Stimulated activated CD4-positive, alpha-beta T cell treated with anti-CD3 and anti-CD28 coated beads, Interleukin-4, amount 100 ng/mL, for 24 hours (primary cell): ENCODE results near the gene ATXN7L1.
"Not testable (repeated sequence)": the region's sequence is repeated elsewhere in the genome, so short reads cannot be mapped to it uniquely, and the experiment has no call there.

Experiments
- DNase-seq: peaks from one replicate; pipeline ENCODE4 v3.0.0-alpha.2; 2020

The ATXN7L1 gene

DNA sequence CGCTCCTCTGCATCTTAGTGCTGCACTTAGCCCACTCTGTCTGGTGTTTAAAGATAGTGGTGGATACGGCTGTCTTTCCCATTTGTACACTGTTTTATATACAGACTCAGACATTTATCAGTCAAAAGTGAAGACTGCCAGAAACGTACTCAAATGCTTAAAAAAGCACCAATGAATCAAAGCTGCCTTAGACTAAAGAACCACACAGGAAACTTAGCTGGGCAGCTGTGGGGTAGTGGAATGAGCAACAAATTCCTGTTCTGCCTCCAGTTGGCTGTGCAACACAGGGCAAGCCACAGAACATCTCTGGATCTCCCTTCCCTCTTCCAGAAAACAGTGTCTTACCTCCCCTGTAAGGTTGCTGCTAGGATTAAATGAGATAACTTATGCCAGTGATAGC is 76.0 kb downstream of the ATXN7L1 start:
- DNase-seq = peak; percentile 20

DNA sequence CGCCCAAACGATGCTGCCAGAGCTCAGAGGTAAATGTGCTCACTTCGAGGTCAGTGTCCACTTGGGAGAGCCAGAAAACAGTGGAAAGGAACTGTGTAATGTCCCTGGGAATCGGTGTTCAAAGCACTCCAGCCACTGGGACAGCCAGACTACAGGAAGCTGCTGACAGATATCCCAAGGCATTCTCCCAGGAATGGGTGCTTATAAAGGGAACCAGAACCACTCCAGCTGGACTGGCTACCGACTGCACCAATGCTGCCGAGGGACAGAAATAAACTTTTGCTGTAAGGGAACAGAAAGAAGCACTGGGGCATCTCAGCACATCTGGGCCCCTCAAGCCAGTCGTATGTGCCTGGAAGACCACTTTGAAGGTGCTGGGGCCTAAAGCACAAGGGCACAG is 76.7 kb downstream of the ATXN7L1 start:
- DNase-seq = no peak

DNA sequence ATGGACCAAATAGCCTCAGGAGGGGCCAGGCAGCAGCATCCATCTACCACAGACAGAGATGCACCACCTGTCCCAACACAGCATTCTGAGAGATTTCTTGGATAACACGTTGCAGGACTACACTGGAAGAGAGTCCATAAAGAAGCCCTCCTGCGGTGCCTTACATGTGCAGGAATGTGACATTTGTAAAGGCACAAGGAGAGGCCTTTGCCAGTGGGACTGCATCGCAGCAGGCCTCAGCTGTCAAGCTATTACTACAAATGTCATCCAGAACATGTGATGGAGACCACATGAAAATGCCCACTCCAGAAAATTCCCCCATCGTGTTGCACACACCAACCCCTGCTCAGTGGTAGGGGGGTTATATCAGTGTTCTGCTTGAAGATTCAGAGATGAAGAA is 77.4 kb downstream of the ATXN7L1 start:
- DNase-seq = no peak

DNA sequence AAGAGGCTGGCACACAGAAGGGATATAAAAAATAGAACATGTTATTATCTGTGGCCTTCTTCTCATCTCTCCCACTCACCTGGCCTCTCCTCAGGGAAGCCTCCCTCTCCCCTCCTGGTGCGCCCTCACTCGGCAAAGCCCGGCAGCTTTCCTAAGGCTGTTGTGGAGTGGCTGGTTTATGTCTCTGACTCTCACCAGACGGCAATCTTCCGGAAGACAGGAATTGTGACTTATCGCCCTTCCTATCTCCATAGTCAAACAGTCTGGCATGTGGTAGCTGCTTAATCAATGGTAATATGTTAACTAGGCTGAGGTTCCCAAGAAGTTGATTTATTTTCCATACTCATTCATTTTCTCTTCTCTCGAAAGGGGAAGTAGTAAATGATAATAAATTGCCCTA is 78.7 kb downstream of the ATXN7L1 start:
- DNase-seq = no peak

DNA sequence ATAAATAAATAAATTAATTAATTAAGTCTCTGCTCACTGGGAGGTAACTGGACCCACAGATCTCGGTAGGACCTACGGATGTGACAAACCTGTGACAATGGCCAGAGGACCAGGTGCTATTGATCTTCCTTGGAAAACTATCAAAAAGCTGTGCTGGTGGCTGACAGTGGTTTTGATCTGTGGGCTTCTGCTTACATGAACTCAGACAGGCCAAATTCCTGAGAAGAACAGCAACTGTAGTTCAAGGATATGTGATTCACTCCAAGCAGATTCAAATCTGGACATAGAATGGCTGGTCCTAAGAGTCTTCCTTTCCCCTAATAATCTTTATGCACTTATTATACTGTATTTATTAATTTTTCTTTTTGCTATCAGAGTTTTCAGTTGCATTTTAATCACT is 80.0 kb downstream of the ATXN7L1 start:
- no peak for DNase-seq

DNA sequence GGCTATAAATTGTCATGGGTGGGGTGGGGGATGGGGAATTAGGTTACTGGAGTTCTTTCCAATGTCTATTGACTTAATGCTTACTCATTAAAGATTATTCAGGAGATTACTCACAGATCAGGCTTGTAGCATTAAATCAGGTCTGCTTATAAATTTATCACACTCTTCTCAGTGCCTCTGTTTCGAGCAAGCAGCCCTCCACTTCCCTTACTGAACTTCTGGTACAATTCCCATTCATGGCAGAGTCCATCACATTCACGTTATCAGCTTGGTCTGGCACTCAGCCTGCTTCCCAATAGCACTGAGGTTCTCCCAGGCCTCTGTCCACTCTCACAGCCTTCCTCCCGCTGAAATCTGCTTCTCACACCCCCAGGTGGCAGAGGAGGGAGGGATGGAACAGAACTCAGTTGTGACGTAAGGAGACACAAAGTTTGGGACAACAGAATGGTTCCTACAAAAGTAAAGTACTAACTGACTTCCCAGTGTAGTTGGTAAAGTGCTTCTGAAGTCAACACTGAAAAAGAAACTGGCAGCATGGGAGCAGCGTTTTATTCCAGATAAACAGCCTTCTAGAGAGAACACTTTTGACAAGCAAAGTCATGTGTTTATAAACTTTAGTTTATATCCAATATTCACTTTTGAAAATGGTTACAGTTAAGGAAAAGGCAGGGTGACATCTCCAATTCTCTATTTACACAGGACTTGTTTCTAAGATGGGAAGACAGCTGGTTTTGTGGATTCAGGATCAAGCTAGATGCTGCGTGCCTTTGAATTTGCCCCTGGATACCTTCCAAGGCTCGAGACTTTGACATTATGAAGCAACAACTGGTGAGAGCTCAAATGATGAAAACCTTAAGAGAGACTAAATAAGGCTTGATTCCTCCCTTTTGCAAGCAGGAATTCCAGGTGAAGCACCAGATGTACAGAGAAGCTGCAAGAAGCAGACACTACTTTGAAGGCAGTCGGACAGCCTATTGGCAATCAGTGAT is 81.4 kb downstream of the ATXN7L1 start:
- DNase-seq = no peak

DNA sequence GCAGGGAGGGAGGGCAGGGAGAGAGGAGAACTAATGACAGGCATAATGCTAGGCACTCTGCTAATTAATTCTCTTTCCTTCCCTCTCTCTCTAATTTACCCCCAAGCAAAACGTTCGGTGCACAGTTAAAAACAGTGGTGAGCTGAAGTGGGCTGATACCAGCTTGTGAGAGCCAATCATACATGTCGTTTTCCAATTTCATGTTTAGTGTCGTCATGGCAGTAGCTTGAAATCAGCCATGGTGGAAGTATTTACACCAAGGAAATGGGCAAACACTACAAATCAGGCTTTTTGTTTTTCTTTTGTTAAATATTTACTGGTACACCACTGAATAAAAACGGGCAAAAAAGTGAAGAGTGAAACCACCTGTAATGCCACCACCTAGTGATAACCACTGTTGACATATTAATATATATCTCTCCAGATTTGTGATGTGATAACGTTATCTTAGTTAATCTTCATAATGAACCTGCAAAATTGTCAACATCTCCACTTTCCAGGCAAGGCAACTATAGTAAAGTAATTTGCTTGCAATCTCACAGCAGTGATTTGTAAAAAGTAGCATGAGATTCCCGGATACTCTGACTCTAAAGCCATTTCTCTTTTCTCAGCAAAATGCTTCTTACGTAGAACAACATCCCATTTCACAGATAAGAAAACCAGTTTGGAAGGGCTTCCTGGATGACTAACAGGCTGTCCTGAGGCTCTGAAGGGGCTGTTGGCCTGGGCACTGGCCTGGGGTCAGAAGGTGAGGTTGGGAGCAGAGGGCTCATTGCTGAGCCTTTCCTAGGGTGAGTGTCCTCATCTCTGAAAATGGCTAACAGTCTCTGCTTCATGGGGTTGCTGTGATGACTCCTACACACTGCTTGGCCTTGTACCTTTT is 83.7 kb downstream of the ATXN7L1 start:
- no peak for DNase-seq

DNA sequence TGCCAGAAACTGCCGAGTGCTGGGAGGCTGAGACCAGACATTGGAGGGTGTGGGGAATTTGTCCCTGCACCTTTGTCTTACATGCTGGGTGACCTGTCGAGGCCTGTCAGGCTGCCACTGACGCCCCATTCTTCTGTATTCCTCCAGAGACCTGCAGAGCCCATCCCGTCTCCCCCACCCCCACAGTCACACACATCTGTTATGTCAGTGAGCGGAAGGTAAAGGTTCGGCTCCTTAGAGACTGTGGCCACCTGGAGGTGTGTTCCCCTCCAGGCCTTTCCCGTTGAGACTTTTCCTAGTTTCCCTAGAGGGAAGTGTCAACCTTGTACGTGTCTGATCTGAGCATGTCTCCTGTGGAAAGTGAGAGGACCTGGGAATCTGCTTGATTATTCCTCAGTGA is 84.5 kb downstream of the ATXN7L1 start:
- DNase-seq = no peak

DNA sequence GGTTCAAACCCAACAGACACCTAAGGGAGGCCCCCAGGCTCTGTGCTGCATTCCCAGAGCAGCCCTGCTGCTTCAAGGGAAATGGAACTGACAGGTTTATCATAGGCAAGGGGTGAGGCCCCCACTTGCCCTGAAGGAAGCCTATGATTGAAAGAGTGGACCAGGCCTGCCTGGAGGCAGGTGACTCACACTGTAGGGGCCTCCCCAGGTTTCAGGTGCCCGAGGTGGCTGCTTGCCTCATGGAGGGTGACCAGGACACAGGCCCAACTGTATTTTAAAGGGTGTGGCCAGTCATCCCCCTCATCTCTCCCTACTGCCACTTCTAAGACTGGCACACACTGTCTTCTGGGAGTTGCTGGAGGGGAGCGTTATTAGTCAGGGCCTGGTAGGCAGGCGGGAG is 85.4 kb downstream of the ATXN7L1 start:
- no peak for DNase-seq

DNA sequence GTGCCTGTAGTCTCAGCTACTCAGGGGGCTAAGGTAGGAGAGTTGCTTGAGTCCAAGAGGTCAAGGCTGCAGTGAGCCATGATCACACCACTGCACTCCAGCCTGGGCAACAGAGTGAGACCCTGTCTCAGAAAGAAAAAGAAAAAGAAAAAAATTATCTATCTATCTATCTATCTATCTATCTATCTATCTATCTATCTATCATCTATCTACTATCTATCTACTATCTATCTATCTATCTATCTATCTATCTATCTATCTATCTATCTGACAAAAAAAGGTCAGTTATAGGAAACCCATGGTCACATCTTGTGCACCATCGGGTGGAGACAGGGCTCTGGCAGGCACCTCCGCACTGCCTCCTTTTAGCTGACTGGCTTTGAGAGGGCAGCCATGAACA is 85.9 kb downstream of the ATXN7L1 start:
- DNase-seq = not testable (repeated sequence)

DNA sequence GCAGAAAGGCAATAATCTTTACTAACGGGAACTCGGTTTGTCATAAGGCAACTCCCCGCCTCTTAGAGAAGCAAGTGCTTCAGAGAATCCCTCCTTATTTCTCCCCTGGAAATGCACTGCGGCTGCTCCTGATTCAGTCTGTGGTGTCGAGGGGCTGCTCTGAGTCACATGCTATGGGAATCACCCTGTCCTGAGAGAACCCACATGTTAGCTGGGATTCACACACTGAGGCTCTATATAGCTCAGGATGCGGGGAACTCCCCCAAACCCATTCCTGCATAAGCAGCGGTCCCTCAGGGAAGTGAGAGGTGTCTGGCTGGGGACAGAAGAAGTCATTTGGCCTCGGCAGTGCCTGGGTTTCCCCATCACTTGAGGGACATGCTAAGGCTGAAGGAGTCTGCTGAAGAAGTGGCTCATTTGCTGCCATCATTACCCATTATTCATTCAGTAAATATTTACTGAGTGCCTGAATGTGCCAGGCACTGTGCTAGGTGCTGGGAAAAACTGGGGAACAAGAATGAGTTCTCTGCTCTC is 87.5 kb downstream of the ATXN7L1 start:
- no peak for DNase-seq

DNA sequence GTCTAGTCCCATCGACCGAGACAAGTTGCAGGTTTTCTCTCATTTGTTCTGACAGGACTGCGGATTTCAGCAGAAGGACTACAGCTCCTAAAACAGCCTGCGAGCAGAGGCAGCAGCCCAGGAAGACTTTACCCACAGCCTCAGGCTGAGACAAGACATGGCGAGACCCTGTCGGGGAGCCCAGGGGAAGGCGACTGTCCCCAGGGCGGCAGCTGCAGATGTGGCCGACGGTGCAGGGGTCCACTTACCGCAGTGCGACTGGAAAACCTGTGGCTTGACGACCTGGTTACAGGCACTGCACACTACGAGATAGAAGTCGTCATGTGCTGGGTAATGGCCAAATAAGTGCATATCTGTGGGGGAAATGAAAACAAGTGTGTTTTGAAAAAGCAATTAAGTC is 88.0 kb downstream of the ATXN7L1 start:
- no peak for DNase-seq

DNA sequence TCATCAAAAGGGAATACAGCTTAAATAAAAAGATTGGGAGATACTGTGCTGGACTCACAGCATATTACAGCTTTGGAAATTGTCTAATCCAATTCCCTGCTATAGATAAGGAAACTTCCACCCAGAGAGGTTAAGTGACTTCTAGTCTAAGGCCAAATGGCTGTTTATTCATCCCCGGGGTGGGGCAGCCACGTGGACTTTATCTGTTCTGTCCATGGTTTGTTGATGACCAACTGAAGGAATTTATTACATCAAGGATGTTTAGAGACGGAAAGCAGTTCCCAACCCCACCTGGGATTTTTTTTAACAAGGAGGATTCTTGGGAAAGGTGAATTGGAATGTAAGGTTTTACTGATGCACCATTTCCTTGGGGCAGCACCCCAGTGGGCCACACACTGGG is 88.6 kb downstream of the ATXN7L1 start:
- no peak for DNase-seq

DNA sequence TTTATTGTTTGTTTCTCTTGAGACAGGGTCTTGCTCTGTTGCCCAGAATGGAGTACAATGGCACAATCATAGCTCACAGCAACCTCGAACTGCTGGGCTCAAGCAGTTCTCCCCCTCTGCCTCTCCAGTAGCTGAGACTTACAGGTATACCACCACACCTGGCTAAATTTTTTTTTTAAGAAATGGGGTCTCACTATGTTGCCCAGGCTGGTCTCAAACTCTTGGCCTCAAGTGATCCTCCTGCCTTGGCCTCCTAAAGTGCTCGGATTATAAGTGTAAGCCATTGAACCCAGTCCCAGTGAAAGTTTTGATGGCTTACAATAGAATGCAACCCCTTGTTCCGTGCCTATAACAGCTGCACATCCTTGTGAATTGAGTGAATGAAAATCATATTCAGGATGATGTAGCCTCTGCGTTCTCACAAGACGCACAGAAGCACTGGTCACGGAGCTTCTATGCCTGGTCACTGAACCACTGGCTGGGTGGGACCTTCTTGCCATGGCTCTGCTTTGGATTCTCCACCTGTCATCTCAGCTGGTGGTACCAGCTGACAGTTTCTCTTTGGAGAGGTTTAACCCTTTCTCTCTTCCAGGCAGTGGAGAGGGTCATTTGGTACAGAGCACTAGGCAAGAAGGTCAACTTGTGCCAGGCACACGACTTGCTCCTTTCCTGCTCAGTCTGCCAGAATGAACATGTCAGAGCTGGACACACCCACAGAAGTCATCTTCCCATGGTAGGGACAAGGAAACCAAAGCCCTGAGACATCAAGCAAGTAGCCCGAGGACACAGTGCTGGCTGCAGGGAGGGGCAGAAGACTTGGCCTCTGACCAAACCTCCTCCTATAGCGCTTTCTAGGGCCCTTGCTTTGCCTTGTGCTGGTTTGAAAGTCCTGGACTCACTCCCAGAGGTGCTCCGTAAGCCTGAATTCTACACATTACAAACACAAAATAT is 89.6 kb downstream of the ATXN7L1 start:
- no peak for DNase-seq

DNA sequence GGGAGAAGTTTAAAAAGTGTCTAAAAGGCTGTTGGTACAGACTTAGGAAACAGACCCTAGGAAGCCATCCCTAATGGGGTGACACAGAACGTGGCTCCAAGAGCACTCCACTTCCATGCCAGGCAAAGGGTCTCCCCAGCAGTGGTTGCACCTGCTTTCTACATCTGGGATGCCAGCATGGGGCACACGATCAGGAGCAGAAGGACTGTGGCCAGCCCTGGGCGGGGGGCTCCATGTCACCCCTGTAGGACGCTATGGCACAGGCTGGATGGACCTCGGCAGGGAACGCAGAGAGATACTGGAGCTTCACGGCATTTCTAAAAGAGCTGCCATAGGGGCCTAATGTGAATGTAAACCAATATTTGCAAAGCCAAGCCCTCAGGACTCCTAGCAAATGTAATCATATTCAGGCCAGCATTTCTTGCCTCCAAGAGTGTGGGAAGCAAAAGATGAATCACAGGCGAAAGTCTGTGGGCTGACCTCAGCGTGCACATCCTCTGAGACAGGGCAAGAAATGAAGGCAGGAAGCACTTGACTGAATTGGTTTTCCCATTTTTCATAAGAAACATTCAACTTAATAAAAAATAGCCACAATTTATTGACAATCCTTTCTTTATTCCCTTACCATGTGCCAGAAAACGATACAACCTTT is 93.9 kb downstream of the ATXN7L1 start:
- DNase-seq = peak; percentile 61

DNA sequence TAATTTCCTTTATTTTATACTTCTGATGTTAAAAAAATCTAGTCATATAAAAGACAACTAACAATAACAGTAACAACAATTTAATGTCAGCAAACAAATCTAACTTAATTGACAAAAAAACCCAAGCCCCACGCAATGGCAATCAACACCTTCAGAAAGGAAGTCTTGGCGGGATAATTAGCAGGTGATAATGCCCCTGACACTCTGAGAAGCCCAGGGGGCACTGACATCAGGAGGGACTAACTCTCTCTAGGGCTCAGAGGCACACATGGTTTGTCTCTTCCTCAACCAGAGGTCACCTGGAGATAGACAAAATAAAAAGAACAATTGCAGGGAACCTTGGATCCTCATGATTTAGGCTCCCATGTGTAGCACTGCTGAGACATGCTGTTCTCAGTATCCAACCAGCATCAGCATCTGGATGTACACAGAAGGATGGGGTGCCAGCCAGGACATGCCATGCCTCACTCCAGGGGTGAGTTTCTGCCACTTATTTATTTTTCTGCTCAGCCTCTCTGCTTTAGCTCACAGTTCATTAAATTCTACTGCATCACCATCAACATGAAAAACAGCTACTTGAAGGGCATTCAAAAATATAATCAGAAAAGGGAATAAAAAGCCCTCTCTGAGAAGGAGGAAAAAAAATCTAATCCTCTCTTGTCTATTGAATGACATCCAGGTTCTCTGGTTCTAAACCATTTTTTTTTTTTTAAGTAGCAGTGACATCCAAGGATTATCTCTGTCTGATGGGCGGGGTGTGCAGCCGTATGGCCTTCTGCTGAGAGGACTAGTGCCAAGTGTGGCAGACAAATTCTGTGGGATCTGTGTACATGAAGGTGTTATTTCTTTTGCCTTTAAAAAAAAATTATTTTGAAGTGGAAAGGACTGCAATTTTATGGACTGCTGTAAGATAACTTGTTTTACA is 96.3 kb downstream of the ATXN7L1 start:
- no peak for DNase-seq

DNA sequence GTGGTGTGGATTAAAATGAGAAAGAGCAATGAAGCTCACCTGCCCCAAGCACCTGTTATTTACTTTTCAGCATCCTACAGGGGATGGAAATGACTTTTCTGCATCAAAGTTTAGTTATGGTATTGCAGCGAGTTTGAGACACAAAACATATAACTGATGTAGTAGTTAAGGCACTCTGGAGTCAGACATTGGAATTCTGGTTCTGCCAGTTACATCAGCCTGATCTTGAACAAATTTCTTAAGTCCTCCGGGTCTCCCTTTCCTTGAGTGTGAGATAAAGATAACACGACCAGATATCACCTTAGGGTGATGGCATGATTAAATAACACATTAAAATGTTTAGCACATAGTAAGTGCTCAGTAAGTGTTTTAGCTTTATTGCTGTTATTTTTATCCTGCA is 97.4 kb downstream of the ATXN7L1 start:
- no peak for DNase-seq

DNA sequence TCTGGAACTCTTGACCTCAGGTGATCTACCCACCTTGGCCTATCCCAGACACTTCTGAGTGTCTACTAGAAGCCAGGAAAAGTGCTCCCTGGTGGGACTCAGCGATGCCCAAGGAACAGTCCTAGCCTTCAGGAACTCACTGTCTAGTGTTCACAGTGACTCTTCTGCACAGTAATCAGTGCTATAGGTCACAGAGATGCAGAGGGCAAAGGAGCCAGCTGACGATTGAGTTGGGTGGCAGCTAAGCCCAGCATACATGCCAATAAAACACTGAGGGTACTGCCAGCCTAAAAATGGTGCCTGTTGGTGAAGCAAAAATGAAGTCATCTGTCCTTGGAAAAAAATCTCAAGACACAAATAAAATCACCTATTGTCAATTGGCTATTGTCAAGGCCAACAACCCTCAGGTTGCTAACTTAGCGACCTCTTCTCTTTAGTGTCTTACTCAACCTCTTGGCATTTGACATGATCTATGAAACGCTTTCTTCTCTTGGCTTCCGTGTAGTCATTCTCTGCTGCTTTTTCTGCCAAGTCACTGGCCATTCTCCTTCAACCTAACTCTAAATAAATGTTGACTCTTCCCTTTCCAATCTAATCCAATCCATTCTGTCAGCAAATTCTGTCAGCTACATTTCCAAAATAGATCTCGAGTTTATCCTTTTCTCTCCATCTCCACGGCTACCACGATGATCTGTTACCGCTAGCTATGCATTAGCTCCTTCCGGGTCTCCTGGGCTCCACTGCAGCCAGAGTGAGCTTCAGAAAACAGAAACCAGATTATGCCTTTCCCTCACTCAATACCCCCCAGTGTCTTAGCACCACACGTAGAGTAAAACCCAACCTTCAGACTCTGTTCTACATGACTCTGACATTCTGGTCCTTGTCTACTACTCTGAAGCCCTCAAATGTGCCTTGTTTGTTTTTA is 99.2 kb downstream of the ATXN7L1 start:
- DNase-seq = no peak

DNA sequence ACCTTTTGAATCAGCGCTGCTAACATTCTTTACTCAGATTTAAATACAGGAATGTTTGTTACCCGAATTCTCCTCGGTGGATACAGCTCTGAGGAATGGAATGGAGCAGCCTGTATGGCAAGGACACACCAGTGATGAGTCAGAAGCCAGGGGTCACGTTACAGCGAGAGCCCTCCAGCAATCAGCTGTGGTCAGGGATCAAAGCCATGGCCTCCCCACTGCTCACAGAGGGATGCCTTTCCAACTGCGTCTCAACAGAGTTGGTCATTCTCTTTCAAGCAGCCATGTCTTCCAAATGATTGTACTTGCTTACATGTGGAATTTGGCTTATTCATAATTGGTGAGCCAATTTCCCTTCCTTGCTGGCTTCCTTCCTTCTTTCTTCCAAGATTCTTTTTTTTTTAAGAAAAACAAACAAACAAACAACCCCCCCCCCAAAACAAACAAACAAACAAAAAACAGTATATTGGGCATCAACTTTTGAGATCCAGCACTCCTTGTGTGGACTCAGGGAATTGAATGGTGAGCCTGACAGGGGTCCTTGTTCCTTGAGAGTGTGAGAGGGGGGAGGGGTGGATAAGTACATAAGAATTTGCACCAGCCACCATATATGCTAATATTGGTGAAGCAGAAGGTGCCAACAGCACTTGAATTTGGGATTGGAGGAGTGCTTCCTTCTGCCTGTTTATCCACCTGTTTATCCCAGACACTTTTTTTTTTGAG is 100.2 kb downstream of the ATXN7L1 start:
- no peak for DNase-seq
